Cardiac fibroblast (primary cell): ENCODE results near the gene ACSM3.

ENCODE experiments used
- DNase-seq, 2 donors: peaks; one replicate each; pipeline versions ENCODE4 v3.0.0 to v3.0.0-alpha.2; 2010; ENCODE audit warnings: low read depth in 2 of 2
- H3K4me3 ChIP-seq, 2 donors: replicated peaks in 1 of 2; 1 replicate in 1 of 2; 2 replicates in 1 of 2; pipeline ENCODE4 v1.5.1; 2011; ENCODE audit warnings: low read depth in 2 of 2, low read length in 2 of 2, mild to moderate bottlenecking in 2 of 2, moderate library complexity in 1 of 2
- TF ChIP-seq, protein P1 (sequence below): IDR thresholded peaks from one replicate; pipeline ENCODE4 v1.5.1; 2011; ENCODE audit warnings: low read depth, mild to moderate bottlenecking, low read length, inconsistent platforms

The ACSM3 gene

DNA sequence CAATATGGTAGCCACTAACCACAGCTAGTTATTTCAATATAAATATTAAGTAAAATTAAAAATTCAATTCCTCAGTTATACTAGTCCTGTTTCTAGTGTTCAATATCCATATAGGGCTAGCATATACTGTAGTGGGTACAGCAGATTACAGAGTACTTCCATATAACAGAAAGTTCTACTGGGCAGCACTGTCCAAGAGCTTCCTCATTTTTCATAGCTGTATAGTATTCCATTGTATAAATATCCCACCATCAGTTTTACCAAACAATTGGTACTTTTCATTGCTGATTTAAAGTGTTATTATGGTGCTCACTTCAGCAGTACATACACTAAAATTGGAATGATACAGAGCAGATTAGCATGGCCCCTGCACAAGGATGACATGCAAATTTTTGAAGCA, 20.4 kb downstream of the ACSM3 start:
- TF ChIP-seq, protein P1, sequence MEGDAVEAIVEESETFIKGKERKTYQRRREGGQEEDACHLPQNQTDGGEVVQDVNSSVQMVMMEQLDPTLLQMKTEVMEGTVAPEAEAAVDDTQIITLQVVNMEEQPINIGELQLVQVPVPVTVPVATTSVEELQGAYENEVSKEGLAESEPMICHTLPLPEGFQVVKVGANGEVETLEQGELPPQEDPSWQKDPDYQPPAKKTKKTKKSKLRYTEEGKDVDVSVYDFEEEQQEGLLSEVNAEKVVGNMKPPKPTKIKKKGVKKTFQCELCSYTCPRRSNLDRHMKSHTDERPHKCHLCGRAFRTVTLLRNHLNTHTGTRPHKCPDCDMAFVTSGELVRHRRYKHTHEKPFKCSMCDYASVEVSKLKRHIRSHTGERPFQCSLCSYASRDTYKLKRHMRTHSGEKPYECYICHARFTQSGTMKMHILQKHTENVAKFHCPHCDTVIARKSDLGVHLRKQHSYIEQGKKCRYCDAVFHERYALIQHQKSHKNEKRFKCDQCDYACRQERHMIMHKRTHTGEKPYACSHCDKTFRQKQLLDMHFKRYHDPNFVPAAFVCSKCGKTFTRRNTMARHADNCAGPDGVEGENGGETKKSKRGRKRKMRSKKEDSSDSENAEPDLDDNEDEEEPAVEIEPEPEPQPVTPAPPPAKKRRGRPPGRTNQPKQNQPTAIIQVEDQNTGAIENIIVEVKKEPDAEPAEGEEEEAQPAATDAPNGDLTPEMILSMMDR, result no peak
- no peak overlapping the region for H3K4me3 ChIP-seq
- DNase-seq, result no peak

DNA sequence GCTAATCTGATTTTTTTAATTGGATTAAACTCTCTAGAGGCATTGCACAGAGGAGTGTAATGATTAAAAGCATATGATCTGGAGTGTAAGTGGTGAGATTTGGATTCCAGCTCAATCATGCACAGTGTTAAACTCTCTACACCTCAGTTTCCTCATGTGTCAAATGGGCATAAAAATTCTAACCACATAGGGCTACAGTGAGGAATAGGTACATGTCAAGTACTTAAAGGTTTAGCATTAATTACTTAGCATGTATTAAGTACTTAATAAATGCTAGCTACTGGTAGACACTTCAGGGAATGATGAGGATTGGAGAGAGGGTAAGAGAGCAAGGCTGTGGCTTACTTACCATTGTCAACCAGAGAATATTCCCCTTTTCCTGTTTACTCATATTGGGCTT, 25.3 kb downstream of the ACSM3 start:
- TF ChIP-seq, protein P1, result no peak
- no peak for DNase-seq
- H3K4me3 ChIP-seq, result no peak overlapping the region

DNA sequence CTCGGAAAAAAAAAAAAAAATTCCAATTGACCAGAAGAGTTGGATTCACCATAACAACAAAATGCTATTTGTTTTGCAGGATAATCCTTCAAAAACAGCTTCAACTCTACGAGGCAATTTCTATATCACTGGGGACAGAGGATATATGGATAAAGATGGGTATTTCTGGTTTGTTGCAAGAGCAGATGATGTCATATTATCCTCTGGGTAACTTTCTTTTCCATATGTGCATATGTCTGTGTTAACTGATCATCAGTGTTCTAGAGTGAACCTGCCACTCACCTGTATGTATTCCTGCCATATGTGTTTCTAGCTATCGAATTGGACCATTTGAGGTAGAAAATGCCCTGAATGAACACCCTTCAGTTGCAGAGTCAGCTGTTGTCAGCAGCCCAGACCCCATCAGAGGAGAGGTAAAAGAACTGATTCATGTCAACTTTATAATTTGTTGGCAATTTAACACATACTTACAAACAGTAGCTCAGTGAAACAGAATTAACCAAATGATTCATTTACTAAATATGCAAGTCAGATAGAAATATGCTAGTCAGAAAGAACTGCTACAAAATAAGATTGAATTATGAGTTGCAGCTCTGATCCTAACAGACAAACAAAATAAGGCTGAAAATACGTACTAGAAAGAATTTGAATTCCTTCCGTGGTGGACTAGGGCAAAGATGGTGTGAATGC, 28.3 kb downstream of the ACSM3 start:
- peak; percentile 1 to 15 for DNase-seq

DNA sequence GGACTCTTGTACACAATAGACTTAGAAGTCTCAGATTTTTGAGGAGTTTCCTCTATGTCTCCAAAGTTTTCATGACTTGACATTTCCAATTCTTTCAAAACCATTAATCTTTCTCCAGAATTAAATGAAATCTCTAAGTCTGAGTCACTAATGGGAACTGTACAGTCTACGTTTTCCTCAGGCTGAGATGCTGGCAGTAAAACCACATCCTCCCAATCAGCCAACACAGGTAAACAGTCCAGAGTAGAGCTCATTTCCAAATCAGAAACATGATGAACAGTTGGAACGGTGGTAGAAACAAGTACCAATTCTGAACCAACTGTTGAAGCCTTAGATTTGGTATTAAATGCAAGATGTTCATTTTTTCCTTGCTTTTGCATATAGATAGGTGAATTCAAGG, 34.5 kb downstream of the ACSM3 start:
- TF ChIP-seq, protein P1, result no peak
- no peak overlapping the region for H3K4me3 ChIP-seq
- DNase-seq, result no peak

More for the DNA sequence above, 28.3 kb downstream of the ACSM3 start:
- TF ChIP-seq, protein P1, result no peak
- H3K4me3 ChIP-seq, result no peak overlapping the region

DNA sequence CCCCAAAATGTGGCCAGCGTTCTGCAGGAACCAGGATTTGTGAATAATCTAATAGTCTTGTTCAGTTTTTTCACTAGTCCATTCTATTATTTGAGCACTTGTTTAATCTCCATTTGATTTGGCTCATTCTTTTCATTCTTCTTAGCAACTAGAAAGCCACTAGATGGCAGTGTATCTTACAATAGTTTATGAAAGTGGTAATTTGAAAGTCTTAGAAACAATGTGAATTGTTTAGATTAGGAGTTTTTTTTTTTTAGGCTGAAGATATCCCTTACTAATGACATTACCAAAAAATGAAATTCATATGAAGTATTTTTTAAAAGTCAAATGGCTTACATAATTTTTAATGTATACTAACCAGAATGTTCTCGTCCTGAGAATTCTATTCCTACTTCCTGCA, 35.8 kb downstream of the ACSM3 start:
- no peak overlapping the region for H3K4me3 ChIP-seq
- TF ChIP-seq, protein P1, result peak; percentile 44
- DNase-seq, result peak; percentile 44 to 67

DNA sequence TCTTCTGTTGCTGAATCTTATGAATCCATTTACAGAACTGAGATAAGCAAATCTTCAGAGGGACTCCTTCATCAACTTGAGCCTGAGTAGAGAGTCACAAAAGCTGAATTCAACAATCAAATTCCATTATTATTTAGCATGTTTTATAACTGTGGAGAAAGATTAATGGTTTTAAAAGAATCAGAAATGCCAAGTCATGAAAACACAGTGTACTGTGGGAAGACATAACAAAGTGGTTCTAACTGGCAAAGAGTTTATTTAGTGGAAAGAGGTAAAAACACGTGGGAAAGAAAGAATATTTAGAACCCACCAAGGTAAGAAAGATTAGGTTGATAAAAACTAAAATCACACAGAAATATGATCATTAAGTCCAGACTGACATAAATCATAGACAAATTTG, 37.5 kb downstream of the ACSM3 start:
- H3K4me3 ChIP-seq, result no peak overlapping the region
- TF ChIP-seq, protein P1, result no peak
- DNase-seq, result no peak

DNA sequence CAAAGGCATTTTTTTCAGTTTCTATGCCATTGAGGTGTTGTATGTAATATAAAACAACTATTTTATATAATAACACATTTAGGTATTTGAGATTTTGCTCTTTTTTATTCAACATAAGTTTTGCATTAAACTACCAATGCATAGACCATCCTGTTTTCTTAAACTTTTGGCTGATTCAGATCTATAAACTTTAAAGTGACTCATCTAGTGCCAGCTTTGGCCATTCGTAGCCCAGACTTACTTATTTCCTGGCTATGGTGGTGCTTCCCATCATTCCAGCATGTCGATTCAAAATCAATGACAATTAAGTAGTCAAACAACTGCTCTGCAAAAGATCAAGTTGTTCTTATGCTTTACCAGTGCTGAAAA, 39.4 kb downstream of the ACSM3 start:
- TF ChIP-seq, protein P1, result no peak
- DNase-seq, result no peak
- H3K4me3 ChIP-seq, result no peak overlapping the region
